RCC 7860 (cell line): ENCODE results near the gene AKR1E2.

Source experiments
- DNase-seq: peaks from one replicate; pipeline ENCODE4 v3.0.0-alpha.2; 2015; ENCODE audit warnings: low spot score
- FAIRE-seq: peaks from 2 replicates; lab custom pipeline; 2012; peaks lifted over from hg19 to GRCh38; lab: Jason Lieb, UNC

AKR1E2 gene

GRCh38 chr10:4889959-4890358 lies 64.0 kb downstream of the AKR1E2 start:
- DNase-seq (no peak), FAIRE-seq (no peak)

- DNase-seq (no peak), FAIRE-seq (no peak)
Measured at GRCh38 chr10:4892681-4893080, 66.7 kb downstream of the AKR1E2 start.

GRCh38 chr10:4894335-4894734 lies 68.3 kb downstream of the AKR1E2 start:
- FAIRE-seq = no peak
- DNase-seq = no peak
